Activated T-cell treated with anti-CD3 and anti-CD28 coated beads, Interleukin-2, amount 50 U/mL, for 1 hour (primary cell): ENCODE measurements around the gene RELCH.

ENCODE experiments used
- DNase-seq: peaks from one replicate; pipeline ENCODE4 v3.0.0-alpha.2; 2020

Gene RELCH

DNA sequence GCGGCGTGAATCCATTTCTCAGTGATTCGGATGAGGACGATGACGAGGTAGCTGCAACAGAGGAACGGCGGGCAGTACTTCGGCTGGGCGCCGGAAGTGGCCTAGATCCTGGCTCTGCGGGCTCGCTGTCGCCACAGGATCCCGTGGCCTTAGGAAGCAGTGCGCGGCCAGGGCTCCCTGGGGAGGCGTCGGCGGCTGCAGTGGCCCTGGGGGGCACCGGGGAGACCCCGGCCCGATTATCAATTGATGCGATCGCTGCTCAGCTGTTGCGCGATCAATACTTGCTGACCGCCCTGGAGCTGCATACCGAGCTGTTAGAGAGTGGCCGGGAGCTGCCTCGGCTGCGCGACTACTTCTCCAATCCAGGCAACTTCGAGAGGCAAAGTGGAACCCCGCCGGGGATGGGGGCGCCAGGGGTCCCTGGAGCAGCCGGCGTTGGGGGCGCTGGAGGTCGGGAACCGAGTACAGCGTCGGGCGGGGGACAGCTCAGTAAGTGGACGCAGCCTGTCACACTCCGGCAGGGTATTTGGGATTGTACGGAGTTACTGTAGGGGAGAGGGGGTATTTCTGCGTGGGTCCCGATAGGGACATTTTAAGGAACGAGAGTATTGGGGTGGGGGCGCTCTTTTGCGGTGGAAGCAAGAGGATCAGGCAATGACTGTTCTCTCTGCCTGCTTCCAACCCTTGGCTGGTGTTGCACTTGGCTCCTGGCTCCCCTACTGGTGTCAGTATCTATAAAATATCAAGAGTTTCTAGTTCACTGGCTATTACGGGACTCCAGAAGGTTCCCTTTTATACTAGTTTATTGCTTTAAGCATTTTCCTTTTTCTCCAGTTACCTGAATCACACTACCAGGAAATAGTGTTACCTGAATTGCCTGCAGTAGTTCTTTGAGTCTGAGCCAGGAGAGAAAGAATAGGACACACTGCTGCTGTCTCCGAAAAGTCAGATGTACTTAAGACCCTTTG, 772 bp downstream of the RELCH start:
- DNase-seq = peak; percentile 33

DNA sequence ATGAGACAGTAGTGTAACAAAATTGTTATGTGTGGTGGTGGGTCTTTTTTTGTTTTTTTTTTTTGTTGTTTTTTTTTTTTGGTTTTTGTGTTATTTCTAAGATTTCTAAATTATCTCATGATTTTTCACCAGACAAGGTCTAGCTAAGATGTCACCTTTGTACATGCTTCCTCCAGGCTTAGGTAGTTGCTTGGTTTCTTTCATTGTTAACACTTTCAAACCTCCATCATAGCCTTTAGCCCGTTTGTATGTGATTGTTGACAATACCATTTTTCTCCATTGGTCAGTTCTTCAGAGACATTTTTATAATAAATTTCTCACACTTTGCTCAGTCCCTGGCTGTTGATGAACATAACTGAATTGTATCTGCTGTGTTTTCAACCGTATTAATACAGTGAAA, 2.2 kb downstream of the RELCH start:
- no peak for DNase-seq

DNA sequence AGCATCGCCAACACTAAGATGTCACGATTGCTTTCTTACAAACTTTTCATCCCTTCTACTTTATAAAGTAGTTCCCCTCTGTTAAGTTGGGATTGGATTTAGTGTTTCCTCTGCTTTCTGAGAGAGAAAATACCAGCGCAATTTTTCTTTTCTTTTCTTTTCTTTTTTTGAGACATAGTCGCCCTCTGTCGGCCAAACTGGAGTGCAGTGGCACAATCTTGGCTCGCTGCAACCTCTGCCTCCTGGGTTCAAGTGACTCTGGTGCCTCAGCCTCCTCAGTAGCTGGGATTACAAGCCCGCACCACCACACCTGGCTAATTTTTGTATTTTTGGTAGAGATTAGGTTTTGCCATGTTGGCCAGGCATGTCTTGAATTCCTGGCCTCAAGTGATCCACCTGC, 9.0 kb downstream of the RELCH start:
- DNase-seq = no peak

DNA sequence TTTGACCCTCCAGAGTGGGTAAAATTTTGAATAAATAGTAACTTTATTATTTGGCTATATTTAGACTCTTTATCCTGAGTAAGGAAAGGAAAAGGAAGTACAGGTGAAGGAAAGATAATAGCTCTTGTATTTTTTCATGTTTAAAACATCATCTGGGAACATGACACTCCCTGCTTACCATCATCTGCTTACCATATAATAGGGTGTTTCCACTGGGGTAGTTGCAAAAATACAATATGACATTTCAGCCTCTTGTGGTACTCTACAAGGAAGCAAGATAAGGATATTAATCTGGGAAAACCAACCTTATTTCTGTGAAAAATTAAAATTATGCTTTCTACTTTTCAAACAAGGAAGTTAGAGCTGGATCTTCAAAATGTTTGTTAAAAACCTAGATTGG, 9.9 kb downstream of the RELCH start:
- no peak for DNase-seq

DNA sequence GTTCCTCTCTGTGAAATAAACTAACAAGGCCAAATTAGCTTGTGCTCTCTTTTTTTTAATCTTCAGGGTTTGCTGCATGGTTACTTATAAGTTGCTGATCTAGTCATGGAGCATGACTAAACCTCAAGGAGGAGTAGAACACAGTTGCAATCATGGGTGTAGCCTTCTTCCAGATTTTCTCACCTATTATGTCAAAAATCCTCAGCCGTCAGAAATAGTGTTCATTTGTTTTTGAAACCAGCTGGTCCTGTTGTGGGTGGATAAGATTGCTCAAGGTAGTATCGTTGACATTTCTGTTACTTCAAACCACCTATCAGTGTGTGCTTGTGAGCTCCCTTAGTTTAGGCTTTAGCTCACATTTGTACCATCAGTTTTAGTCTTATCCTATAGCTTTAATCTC, 11.2 kb downstream of the RELCH start:
- DNase-seq = no peak

DNA sequence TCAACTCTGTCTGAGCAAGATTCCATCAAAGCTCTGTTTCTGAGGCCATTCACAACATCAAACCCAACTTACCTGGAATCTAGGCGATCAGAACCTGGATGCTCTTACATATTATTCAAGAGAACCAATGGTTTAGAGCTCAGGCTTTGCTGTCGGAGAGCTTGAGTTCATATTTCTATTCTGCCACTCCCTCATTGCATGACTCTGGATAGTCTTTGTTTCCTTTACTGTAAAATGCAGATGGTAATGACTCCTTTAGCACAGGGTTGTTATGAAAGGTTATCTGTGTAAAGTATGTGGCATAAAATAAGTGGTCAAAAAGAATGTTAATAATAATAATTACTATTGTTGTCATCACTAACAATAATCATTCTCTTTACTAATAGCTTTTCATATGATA, 12.6 kb downstream of the RELCH start:
- no peak for DNase-seq

DNA sequence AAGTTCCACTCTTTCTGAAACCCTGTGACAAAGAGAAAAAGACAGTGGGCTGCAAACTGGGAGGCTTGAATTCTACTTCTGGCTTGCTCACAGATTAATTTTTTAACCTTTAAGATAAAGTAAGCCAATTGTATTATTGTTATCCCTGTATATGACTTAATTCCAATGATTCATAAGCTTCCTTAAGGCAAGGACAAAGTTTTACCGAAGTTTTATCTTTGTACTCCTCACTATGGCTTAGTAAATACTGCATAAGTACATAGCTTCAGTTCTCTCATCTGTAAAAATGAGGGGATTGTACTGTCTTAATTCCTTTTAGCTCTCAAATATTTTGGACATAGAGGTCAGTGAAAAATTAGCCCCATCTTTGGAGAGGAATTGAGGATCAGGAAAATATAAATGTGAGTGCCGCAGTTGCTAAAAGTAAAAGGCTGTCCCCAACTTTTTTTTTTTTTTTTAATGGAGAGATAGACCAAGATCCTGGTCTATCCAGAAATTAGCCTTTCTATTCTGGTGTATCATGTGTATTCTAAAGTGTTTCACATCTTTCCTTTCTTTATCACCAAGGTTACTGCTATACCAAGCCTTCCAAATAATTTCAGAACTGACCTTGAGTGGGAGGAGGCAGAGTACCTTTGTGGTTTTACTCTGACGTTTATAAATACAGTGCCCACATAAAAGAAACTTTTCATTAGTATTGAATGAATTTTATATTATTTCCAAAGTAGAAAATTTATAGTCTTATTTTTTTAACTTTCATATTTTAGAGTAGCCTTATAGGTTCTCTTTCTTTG, 13.3 kb downstream of the RELCH start:
- no peak for DNase-seq

DNA sequence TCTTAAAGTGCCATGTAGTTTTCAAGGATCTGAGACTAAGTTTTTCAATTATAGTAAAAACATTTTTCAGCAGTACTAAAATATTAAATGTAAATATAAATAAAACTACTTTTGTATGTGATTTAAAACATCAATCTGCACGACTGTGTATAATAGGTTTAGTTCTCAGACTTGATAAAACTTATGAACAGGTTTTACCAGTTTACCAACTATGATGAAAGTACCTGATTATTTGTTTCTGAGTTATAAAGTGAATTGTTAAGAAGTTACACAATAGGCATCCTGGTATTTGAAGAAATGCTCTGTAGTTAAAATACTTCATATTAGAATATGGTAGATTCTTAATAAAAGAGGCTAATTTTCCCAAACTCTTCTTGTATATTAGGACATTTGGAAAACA, 14.8 kb downstream of the RELCH start:
- no peak for DNase-seq

DNA sequence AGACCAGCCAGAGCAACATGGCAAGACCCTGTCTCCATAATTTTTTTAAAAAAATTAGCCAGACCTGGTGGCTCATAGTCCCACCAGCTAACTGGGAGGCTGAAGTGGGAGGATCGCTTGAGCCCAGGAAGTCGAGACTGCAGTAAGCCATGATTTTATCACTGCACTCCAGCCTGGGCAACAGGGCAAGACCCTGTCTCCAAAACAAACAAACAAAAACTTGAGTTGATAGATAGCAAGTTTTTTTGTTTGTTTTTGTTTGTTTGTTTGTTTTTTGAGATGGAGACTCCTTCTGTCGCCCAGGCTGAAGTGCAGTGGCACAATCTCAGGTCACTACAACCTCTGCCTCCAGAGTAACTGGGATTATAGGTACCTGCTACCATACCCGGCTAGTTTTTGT, 18.8 kb downstream of the RELCH start:
- DNase-seq = no peak

DNA sequence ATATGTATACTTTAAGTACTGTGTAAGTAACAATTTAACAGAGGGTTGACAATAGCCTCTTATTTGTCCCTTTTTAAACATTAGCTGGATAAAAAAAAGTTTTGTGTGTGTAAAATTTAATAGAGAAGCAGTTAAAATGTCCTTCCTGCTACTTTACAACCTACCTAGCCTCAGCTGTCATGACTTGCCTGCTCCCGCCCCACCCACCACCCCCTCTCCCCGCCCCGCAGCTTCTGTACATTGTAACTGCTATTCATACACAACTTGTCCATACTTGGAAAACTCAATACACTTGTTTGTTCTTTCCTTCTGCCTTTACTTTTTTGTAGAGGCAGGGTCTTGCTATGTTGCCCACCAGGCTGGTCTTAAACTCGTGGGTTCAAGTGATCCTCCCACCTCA, 19.5 kb downstream of the RELCH start:
- no peak for DNase-seq

DNA sequence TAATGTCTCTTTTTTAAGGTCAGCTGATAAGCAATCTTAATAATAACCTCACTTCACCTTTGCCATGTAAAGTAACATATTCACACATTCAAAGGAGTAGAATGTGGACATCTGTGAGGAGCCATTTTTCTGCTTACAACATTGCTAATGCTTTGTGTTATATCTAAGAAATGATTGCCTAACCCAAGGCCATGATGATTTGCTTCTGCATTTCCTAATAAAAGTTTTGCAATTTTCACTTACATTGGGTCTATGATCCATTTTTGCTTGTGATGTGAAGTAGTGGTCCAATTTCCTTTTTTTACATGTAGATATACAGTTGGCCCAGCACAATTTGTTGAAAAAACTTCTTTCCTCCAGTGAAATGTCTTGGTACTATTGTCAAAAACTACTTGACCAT, 22.0 kb downstream of the RELCH start:
- no peak for DNase-seq

DNA sequence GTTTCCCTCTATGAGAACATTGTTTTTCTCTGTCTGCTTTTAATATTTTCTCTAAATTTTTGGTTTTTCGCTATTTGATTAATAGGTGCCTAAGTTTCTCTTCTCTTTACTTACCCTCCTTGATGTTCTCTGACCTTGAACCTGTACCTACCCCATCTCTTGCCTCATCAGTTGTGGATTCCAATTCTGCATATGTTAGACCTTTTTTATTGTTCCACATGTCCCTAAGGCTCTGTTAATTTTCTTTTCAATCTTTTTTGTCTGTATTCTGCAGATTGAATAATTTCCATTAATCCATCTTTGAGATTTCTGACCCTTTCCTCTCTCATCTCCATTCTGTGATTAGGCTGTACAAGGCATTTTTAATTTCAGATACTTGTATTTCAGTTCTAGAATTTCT, 23.1 kb downstream of the RELCH start:
- DNase-seq = no peak

DNA sequence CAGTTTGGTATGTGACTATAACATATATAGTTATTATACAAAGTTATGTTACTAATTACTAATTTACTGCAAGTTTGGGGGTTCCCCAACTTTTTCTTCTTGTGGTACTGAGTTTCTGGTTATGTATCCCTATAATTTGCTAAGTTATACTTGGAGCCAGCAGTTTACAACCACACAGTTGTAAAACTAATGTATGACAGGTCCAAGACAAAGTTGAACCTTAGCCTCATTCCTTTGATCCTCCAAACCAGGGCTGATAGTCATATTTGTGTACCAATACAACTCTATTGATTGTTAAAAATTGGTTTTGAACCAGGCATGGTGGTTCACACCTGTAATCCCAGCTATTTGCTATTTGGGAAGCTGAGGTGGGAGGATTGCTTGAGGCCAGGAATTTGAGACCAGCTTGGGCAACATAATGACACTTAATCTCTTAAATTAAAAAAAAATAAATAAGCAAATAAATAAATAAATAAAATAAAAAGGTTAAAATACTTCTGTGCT, 24.3 kb downstream of the RELCH start:
- DNase-seq = no peak

DNA sequence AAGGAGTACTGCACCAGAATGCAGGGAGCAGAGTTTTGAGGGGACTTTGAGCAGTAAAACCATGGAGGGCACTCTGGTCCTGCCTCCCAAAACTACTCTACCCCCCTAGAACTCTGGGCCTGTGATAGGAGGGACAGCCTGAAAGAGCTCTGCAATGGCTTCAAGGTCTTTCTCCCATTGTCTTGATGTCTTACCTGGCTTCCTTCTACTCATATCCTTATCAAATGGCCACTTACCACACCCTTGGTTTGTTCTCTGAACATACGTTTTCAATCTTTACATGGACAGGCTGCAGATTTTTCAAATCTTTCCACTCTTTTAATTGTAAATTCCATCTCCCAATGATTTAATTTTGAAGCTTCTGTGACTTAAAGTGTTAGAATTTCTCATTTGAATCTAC, 27.7 kb downstream of the RELCH start:
- no peak for DNase-seq

DNA sequence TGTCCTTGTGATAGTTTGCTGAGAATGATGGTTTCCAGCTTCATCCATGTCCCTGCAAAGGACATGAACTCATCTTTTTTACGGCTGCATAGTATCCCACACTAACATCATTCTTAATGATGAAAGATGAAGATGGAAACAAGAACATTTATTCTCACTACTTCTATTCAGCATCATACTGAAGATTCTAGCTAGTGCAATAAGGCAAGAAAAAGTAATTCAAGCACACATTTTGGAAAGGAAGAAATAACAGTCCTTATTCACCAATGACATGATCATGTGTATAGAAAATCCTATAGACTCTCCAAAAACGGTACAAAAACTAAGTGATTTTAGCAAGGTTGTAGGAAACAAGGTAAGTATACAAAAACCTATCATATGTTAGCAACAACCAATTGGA, 37.2 kb downstream of the RELCH start:
- DNase-seq = no peak

DNA sequence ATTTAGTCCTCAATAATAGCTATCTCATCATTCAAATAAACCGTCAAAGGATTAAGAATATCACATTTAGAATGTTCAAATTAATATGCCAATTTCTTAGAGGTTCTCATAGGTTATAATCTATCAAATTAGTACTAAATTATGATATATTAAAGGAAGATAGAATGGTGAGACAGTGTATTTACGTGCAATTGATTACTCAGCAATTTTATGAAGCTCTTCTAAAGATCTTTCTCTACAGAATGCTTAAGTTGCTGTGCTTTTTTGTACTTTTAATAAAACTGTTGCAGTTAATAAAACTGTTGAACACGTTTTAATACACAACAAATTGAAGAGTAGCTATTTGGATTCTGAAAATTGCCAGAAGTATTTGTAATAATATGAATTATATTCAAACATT, 39.0 kb downstream of the RELCH start:
- DNase-seq = no peak

DNA sequence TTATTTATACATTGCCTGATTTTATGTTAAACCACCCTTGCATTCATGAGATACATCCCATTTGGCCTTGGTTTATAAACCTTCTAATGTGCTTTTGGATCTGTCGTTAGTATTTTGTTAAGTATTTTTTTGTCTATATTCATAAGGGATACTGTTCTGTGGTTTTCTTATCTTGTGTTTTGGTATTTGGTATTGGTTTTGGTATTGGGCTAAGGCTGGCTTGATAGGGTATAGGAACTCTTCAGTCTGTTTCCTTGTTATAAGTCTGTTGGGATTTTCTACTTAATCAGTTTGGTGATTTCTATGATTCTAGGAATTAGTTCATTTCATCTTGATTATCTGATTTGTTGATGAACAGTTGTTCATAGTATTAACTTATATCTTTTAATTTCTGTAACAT, 49.2 kb downstream of the RELCH start:
- DNase-seq = no peak

DNA sequence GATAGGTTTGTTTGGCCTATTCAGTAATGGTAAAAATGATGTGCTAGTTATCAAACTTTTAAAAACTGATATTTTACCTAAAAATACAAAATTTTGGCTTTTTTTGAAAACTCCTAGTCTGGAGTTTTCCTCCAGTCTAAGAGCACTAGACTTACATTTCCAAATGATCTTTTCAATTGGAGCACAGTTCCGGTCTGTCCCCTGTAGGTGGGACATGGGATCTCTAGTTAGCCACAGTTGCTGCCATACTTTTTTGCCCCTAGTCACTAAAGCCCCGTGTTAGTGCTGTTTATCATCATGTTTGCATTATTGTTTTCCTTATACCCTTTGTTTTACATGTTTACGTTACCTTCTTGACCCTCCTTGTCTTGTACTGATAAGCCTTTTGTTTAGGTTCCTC, 52.4 kb downstream of the RELCH start:
- no peak for DNase-seq

DNA sequence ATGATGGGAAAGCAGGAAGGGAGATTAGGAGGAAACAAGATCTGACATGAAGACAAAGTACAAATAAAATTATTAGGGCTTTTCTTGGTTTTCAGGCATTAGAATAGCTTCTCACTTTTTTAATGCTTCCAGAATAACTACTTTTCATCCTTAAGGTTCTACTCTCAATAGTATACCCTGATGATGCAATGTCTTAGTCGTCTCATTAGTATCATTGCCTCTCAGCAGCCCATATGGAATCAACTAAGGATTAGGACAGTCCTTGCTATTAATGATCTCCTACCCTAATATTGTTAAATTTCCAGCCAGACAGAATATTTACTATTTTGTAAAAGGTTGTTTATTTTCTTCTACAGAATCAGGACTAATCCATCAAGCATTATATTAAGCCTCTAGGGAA, 55.9 kb downstream of the RELCH start:
- DNase-seq = no peak

DNA sequence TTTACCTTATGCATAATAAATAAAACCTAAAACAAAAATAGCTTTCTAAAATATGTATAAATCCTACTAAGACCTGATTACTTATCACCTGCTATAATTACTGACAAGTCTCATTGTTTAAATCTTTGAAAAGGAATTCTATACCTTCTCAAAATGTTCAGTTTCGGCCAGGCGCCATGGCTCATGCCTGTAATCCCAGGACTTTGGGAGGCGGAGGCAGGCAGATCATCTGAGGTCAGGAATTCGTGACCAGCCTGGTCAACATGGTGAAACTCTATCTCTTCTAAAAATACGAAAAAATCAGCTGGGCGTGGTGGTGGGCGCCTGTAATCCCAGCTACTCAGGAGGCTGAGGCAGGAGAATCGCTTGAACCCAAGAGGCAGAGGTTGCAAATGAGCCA, 58.1 kb downstream of the RELCH start:
- DNase-seq = no peak

DNA sequence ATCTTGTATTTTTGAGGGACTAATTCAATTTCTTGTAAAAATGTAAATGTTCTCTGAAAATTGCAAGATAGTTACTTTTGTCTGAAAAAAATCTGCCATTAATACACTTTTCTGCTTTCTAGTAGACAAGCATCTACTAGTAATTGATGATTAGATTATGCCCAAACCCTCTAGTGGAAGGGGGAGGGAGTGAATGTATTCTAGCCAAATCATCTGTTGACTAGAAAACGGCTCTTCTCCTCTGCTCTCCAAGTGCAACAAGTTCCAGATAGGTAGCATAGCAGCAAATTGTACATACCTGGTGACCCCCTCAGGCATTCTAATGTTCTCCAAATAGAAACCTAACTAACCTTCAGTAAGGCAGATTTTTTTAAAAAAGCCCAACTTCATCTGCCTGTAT, 58.6 kb downstream of the RELCH start:
- DNase-seq = no peak

DNA sequence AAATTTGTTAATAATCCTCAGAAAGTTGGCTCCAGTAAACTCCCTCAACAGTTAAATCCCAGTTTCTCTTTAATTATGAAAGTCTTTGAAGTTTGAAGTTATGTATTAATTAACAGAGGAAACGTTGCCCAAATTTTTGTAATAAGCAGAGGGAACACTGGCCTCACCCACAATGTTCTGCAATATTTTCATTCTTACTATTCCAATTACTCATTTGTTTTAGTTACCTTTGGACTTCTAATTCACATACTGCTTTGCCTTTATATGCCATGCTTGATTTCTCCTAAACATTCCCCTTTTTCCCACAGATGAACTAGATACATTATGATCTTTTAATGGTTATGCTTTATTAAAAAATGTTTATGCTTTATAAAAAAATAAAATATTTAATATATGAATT, 61.3 kb downstream of the RELCH start:
- no peak for DNase-seq

DNA sequence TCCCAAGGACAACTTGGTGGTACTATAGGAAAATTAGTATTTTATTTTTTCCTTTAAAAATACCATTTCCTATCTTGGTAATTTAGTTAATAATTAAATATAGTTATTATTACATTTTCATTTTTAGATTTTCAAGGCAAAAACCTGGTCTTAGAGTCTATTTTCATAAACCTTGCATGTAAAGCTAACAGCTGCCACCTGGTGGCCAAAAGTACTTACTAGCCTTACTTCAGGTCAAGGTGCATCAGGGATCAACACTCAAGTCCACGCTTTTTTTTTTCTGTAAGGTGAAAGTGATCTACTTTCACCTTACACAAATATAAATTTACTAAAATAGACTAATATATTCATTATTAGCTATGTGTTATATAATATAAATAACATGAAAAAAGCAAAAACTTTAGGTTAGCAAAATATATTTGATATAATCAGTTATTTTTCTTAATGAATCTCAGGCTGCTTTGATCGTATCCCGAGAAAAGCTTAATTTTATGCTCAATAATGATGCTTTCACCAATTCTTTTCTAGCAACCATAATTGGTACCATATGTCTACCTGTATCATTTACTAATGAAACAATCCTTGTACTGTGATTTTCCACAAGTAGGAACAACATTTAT, 62.5 kb downstream of the RELCH start:
- DNase-seq = peak; percentile 55

DNA sequence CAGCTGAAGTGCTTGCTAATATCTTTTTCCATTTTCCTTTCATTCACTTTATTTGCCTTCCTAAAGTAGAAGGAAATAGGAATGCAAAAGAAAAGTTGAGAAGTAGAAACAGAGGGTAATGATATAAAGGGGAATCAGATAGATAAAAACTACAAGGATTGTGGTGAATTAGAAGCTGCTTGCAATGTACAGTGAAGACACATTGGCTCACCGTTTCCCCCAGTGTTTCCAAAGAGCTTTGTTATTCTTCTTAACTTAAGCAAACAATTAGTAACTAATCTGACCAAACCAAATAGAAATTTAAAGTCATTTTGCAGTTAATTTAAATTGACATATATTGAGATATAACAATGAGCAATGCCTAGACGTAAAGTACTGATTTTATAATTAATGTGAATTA, 63.4 kb downstream of the RELCH start:
- no peak for DNase-seq
